HG02623 (cell line): ENCODE data around the gene BFSP2.

Experiments used
- ATAC-seq: cut with Tn5 transposase; IDR thresholded peaks from one replicate; pipeline ENCODE4 v1.9.1; 2021; ENCODE audit warnings: moderate library complexity; ENCODE audit not compliant: unreplicated experiment

Gene BFSP2, protein sequence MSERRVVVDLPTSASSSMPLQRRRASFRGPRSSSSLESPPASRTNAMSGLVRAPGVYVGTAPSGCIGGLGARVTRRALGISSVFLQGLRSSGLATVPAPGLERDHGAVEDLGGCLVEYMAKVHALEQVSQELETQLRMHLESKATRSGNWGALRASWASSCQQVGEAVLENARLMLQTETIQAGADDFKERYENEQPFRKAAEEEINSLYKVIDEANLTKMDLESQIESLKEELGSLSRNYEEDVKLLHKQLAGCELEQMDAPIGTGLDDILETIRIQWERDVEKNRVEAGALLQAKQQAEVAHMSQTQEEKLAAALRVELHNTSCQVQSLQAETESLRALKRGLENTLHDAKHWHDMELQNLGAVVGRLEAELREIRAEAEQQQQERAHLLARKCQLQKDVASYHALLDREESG

GRCh38 chr3:133400006-133400515, at the start of gene BFSP2:
Gene BFSP2, plus strand, starts transcription at chr3:133400056. Its CDS starts 28 bp downstream, at chr3:133400084.
- ATAC-seq = no peak

- ATAC-seq = no peak
These were observed 45.1 kb upstream of the BFSP2 start for GRCh38 chr3:133354721-133355120.

DNA sequence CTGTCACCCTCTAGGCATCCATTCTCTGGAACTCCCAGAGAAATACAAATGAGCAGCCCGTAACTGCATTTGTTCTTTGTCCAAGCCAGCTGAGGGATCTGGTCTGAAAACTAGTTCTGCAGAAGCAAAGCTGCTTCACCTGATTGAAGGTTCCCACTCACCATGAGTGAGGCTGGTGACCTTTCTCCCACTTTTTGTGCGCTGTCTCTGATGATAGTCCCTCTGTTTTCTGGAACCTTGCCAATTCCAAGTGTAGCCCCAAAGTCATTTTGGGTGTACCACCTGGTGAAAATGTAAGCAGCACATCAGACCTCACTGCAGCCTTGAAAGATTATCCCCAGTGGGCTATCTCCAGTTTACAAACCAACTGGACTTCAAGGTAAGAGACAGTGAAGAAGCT, 39.4 kb upstream of the BFSP2 start:
- ATAC-seq = no peak

GRCh38 chr3:133361011-133361410, 38.8 kb upstream of the BFSP2 start:
- ATAC-seq = no peak

DNA sequence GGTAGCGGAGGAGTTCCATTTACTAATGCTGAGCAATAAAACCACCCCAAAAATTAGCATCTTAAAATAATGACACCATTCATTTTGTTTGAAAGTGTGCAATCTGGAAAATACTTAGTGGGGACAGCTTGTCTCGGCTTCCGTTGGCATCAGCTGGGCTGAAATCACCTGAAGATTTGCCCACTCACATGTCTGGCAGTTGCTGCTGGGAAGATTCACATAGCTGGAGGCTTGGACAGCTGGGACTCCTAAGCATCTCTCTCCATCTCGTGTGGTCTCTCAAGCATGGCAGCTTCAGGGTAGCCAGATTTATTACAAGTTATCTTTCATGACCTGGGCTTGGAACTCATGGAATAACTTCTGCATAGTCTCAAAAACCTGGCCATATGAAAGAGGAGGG, 38.4 kb upstream of the BFSP2 start:
- ATAC-seq = no peak

DNA sequence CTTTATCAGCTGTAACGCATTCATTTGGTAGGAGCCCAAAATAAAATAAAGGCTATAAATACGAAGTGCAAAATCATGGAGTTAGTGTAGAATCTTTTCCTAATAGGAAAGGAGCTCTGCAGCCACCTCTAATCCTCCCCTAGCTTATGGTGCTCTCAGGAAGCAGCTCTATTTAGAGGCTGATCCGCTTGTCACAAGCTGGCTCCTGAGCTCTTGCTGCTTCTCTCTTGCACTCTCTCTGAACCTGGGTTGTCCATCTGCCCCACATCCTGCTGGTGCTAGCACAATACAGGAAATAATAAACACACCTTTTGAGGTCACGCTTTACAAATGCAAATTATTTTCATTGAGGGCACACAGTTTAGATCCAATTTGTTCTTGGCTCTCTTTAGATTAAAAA, 37.3 kb upstream of the BFSP2 start:
- ATAC-seq = no peak

DNA sequence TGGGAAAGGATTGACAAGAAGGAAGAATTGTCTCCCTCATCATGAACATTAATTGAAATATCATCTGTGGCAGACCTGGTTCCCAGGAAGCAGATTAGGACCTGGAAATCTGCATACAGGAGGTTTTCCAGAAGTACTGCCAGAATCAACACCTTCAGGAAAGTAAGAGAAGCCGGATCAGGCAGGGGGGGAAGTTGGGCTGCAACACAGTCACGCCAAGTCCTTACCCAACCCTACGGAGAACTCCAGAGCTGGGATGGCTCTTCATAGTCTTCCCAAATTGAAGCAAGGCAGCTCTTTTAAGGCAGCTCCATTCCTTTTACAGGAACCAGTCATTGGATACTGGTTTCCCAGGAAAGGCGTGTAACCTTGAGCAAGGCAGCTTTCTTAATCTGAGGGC, 35.2 kb upstream of the BFSP2 start:
- ATAC-seq = no peak

GRCh38 chr3:133366921-133367320, 32.9 kb upstream of the BFSP2 start:
- ATAC-seq = no peak

DNA sequence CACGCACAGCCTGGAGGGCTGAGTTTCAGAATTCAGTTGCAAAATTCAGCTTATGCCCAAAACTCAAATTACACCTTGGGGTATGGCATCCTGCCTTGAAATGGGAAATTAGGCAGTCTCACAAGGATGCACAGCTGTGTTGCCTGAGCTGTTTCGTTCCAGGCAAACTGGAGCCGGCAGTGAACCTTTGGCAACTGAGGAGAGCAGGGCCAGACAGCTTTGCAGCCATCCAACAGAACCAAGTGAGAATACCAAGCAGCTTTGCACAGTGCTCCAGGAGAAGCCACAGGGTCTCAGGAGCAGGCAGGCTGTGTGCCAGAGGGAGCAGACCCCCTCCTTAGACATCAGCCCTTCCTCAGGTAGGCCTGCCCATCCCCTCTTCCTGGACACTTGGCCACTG, 32.5 kb upstream of the BFSP2 start:
- no peak for ATAC-seq

- no peak for ATAC-seq
These were observed 31.9 kb upstream of the BFSP2 start for GRCh38 chr3:133367956-133368355.

- no peak for ATAC-seq
These were observed 31.3 kb upstream of the BFSP2 start for GRCh38 chr3:133368371-133369067.

GRCh38 chr3:133369068-133369440, 30.8 kb upstream of the BFSP2 start:
- no peak for ATAC-seq

DNA sequence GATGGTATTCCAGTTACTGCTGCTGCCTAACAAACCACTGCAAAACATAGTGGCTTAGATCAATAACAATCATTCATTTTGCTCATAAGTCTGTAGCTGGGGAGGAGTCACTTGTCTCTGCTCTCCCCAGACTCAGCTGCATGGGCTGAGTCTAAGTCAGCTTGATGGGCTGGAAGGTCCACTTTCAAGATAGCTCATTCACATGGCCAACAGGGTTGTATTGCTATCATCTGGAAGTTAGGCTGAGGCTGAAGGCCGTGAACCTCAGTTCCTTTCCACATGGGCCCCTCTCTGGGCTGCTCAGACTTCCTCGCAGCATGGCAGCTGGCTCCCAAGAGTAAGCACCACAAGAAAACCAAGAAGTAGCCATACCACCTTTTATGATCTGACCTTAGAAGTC, 28.7 kb upstream of the BFSP2 start:
- no peak for ATAC-seq

DNA sequence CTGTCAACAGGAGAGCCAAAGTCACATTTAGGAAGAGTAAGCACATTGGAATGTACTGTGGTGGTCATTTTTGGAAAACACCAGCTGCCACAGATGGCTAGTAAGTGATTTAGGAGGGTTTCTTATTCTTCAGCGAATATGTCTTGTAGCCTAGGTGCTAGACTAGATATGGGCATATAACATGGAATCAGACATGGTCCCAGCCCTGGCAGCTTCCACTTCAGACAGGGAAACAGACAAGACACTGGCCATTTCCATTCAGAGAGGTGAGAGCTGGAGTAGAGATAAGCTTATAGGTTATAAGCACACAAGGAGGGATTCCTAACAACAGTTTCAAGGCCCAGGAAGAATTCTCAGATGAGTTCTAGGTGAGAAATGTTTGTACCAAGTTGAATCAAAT, 28.2 kb upstream of the BFSP2 start:
- no peak for ATAC-seq

DNA sequence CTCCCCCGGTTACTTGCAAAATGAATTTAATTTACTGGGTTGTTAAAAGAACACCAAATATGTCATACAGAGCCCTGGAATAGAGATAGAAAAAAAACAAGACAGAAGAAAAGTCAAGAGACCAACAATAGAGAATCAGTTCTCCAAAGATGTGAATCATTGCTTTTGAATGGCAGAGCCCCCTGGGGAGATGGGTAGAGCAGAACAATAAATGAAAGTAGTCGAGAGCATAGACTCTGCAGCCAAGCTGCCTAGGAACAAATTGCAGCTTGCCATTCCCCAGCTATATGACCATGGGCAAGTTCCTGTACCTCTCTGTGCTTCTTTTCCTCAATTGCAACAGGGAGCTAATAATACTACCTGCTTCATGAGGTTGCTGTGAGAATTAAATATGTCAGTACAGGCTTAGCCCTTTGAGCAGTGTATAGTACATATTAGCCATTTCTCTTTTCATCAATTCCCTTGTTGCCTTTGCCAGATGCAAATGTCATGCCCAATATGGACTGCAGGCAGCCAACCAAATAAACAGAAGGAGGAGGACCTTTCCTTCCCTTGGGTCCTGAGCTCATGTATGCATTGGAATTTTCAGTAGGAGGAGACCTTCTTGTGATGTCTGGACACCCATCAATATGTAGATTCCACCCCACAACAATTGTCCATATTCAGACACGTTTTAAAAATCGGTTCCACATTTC, 25.0 kb upstream of the BFSP2 start:
- no peak for ATAC-seq

GRCh38 chr3:133375403-133375745, 24.5 kb upstream of the BFSP2 start:
- ATAC-seq = no peak

DNA sequence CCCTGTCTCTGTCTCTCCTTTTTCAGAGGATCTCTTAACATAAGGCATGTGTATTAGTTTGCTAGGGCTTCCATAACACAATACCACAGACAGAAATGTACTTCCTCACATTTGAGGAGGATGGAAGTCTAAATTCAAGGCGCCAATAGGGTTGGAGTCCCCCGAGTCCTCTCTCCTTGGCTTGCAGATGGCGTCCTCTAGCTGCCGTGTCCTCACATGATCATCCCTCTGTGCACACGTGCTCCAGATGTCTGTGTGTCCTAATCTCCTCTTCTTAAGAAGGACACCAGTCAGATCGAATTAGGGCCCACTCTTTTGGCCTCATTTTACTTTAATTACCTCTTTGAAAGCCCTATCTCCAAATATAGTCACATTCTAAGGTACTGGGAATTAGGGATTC, 23.0 kb upstream of the BFSP2 start:
- ATAC-seq = no peak

GRCh38 chr3:133377396-133377795, 22.5 kb upstream of the BFSP2 start:
- ATAC-seq = no peak

- no peak for ATAC-seq
These were observed 19.9 kb upstream of the BFSP2 start for GRCh38 chr3:133379926-133380325.

GRCh38 chr3:133380481-133381225, 19.2 kb upstream of the BFSP2 start:
- ATAC-seq = no peak
